GM21390 (cell line): ENCODE measurements around the gene TTC27.

Experiments used
- ATAC-seq: cut with Tn5 transposase; IDR thresholded peaks from one replicate; pipeline ENCODE4 v1.9.1; 2021; ENCODE audit not compliant: unreplicated experiment

The TTC27 gene

GRCh38 chr2:32666704-32667103 lies 38.9 kb downstream of the TTC27 start:
- ATAC-seq = no peak

DNA sequence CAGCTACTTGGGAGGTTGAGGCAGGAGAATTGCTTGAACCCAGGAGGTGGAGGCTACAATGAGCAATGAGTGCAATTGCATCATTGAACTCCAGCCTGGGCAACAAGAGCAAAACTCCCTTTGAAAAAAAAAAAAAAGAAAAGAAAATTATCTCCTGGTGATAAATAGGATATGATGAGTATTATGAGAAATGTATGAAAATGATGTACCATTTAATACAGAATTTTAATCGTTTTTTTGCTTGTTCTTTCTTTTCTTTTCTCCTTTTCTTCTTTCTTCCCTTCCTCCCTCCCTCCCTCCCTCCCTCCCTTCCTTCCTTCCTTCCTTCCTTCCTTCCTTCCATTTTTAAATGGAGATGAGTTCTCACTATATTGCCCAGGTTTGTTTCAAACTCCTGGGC lies 40.4 kb downstream of the TTC27 start:
- ATAC-seq = no peak

GRCh38 chr2:32671885-32672533 lies 44.2 kb downstream of the TTC27 start:
- no peak for ATAC-seq

DNA sequence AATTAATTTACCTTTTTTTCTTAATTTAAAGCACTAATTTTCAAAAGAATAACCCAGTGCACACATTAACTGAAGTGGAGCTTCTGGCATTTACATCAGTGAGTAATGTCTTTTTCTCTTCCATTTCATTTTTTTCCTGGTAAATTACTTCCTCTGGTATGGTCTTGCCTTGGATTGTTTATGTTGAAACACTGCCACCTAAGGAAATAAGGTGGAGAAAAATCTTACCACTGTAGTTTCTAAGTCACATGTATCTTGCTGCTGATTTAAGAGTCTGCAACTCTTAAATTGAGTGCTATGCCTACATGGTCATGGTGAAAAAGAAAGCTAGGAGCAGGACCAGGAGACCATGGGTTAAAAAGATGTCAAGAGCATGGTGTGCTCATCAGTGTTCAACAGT lies 51.0 kb downstream of the TTC27 start:
- ATAC-seq = no peak

DNA sequence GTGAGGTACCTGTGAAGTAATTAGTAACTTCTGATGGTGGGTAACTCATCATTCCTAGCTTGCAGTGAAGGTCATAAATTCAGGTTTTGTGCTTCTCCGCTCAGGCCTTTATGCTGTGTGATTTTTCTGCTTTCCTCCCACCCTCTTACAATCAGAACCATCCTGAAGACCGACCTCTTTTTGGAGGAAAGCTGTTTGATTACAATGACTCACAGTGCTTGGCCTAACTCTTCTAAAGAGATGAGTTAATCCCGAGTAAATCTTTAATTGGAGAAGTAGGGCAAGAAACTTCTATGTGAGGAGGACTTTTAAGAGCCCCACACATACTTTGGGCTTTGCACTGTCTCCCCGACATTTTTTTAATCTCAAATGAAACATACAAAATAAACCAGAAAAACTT lies 53.1 kb downstream of the TTC27 start:
- no peak for ATAC-seq

- no peak for ATAC-seq
Observed at GRCh38 chr2:32683520-32684086, 55.8 kb downstream of the TTC27 start.

- peak; percentile 97 for ATAC-seq
Observed at GRCh38 chr2:32688541-32688940, 60.7 kb downstream of the TTC27 start.

- ATAC-seq = no peak
Observed at GRCh38 chr2:32691678-32692077, 63.8 kb downstream of the TTC27 start.

DNA sequence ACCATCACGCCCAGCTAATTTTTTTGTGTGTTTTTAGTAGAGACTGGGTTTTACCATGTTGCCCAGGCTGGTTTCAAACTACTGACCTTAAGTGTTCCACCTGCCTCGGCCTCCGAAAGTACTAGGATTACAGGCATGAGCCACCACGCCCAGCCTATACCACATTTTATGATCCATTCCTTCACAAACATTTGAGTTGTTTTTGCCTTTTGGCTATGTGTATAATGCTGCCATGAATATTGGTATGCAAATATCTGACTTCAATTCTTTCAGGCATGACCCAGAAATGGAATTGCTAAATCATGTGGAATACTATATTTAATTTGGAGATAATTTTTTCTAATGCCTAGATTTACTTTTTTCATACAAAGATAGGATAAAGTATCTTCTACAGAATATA lies 68.6 kb downstream of the TTC27 start:
- ATAC-seq = no peak

DNA sequence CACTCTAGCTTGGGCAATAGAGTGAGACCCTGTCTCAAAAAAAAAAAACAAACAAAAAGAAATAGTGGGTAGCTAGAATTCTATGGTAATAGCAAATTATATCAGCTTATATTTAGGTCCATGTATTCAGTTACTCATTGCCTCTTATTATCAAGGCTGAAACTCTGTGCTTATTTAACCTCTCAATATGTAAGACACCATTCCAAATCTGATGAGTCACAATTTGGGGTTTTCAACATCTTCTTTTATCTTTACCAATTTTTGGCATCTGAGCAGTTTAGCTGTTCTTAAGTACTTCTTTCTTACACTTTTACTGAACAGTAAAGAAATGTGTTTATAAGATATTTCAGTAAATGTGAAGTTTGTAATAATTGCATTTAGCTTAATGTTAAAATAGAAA lies 69.3 kb downstream of the TTC27 start:
- ATAC-seq = no peak

DNA sequence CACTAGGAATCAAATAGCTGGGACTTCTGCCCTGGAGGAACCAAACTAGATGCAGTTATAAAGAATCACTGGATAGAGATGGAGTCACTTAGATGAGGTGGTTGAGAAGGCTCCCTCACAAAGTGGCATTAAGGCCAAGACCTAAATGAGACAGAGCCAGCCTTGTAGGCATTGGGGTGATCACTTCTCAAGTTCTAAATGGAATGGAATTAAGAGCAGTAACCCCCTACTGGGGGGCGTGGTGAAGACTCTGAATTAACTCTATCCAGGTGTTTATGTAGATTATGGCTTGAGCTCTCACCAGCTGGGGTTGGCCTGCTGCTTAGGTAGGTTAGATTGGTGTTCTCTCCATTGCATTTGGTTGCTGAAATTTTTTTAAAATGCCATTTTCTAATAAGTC lies 71.3 kb downstream of the TTC27 start:
- no peak for ATAC-seq

- no peak for ATAC-seq
Observed at GRCh38 chr2:32701806-32702205, 74.0 kb downstream of the TTC27 start.

- no peak for ATAC-seq
Observed at GRCh38 chr2:32702303-32703064, 74.6 kb downstream of the TTC27 start.

DNA sequence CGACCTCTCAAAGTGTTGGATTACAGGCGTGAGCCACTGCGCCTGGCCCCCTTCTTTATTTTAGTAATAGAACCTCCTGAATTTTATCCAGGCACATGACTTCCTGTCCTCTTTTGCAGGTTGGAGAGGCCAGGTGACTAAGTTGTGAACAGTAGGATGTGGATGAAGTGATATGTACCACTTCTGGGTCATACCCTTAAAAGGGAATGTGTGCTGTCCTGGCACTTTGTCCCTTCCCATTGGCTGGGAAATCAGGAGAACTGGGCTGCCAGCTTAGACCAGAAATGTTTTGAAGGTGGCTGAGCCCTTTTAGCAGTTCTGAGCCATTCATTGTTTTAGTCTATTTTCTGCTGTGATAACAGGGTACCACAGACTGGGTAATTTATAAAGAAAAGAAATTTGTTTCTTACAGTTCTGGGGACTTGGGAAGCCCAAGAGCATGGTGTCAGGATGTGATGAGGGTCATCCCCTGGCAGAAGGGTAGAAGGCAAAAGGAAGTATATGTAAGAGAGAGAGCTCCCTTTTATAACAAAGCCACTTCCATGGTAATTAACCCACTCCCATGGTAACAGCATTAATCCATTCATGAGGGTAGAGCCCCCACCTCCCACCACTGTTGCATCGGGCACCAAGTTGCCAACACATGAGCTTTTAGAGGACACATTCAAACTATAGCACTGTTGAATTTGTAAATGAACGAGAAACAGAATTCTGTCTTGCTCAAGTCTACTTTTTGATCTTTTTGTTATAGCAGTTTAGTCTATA lies 79.1 kb downstream of the TTC27 start:
- no peak for ATAC-seq

DNA sequence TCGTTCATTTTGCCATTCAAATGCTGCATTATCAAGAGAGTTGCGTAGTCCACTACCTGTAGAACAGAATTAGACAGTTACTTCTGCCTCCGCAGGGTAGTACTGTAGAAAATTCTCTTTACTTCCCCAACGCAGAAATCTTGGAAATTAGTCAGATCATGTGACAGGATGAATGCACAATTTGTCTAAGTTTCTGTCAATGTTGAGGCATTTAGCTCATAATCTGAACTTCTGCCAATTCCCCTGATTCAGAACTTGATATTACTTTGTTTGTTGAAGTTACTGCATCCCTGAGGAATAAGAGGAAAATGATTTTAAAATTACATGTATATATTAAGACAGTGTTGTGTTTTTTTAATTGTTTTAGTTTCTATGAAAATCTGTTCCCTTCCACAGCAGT lies 83.4 kb downstream of the TTC27 start:
- no peak for ATAC-seq

- no peak for ATAC-seq
Observed at GRCh38 chr2:32711908-32712501, 84.2 kb downstream of the TTC27 start.

GRCh38 chr2:32712870-32713269 lies 85.0 kb downstream of the TTC27 start:
- no peak for ATAC-seq

GRCh38 chr2:32714521-32714920 lies 86.7 kb downstream of the TTC27 start:
- no peak for ATAC-seq

DNA sequence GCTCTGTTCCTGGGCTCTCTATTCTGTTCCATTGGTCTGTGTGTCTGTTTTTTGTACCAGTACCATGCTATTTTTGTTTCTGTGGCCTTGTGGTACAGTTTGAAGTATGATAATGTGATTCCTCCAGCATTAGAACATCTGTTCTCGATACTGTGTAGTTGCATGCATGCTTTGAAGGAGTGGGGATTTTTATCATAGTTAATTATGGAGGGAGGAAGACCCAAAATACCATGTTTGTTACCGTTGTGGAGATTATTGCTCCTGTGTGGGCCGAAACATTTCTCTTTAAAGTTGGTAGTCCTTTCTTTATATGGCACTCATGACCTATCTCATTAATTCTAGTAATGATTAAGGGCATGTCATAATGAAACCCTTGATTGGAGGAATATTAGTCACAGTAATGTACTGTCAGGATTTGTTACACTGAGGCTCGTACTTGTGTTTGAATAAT lies 87.6 kb downstream of the TTC27 start:
- peak; percentile 90 for ATAC-seq

- ATAC-seq = no peak
Observed at GRCh38 chr2:32715981-32716380, 88.1 kb downstream of the TTC27 start.

DNA sequence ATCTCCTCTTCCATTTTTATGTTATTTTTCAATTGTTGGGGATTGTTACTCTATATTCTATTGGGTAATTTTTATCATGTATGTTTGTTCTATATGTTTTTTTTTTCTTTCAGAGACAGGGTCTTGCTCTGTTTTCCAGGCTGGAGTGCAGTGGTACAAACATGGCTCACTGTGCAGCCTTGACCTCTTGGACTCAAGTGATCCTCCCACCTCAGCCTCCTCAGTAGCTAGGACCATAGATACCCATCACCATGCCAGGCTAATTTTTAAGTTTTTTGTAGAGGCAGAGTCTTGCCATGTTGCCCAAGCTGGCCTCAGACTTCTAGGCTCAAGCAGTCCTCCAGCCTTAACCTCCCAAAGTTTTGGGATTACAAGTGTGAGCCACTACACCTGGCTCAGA lies 88.7 kb downstream of the TTC27 start:
- no peak for ATAC-seq
